Adrenal gland (tissue), 12 donors: Measurements from ENCODE around the gene CAMSAP1. TPM values are rescaled to one million over a fixed set of nuclear protein-coding genes. Genes with fewer than 3 reads are reported as not detected.

Experiments used
- DNase-seq, 7 donors: peaks; one replicate each; pipeline ENCODE4 v3.0.0-alpha.2; 2019 to 2020
- H3K27ac ChIP-seq, 5 donors: fragments of 200-600 bp; sonication (generic) in 4 of 5; 1 replicate in 3 of 5; 2 replicates in 2 of 5; pipeline versions ENCODE4 v1.5.1 to v1.8.0; 2016 to 2020; ENCODE audit warnings: mild to moderate bottlenecking in 1 of 5
- H3K27me3 ChIP-seq: fragments of 200-600 bp; 2 replicates; pipeline ENCODE4 v1.8.0; 2021
- H3K36me3 ChIP-seq, 2 donors: fragments of 200-600 bp; replicated peaks in 1 of 2; 1 replicate in 1 of 2; 2 replicates in 1 of 2; pipeline versions ENCODE4 v1.5.1 to v1.8.0; 2018 to 2022
- H3K4me1 ChIP-seq, 2 donors: fragments of 200-600 bp; replicated peaks in 1 of 2; 1 replicate in 1 of 2; 2 replicates in 1 of 2; pipeline versions ENCODE4 v1.5.1 to v1.8.0; 2018 to 2021
- H3K4me3 ChIP-seq, 4 donors: fragments of 200-600 bp; sonication (generic) in 3 of 4; one replicate each; pipeline ENCODE4 v1.5.1; 2016 to 2018
- H3K9me3 ChIP-seq, 3 donors: fragments of 200-600 bp; sonication (generic) in 1 of 3; replicated peaks in 1 of 3; 1 replicate in 2 of 3; 2 replicates in 1 of 3; pipeline versions ENCODE4 v1.5.1 to v1.8.0; 2016 to 2021
- POLR2A ChIP-seq, 2 donors: fragments of 450-650 bp; IDR thresholded peaks; one replicate each; pipeline ENCODE4 v1.6.1; 2017; ENCODE audit warnings: antibody characterized with exemption in 2 of 2, mild to moderate bottlenecking in 2 of 2, moderate library complexity in 1 of 2
- WGBS, 4 donors: extraction: QIAGEN DNeasy Blood & Tissue Kit in 2 of 4; methylation state at CpG; one replicate each; pipeline versions ENCODE4 v1.1.5 to v1.1.7; 2013 to 2017; 5-methylcytosine and 5-hydroxymethylcytosine counted together
- intact Hi-C, 2 donors: fragments of 100-400 bp; cut with DNase I; formaldehyde crosslinking; loops; one replicate each; pipeline versions ENCODE4 v1.14.1 to v1.15.0; 2022 to 2023
- polyA plus RNA-seq, 3 donors: library from polyadenylated mRNA; stranded (reverse); fragments of 200-250 nt in 2 of 3; fragments of 350-450 nt in 1 of 3; fragmentation: Illumina TruSeq in 1 of 3; extraction: RNeasy Lipid Tissue Mini Kit (QIAGEN cat#74804) in 1 of 3; gene quantifications; one replicate each; pipeline ENCODE4 v1.2.3, GENCODE V29; 2013 to 2014
- total RNA-seq, 9 donors: library from RNA; depleted of rRNA in 4 of 9; stranded (reverse); fragments of >200 nt in 4 of 9; fragments of 120-200 nt in 1 of 9; fragmentation: NEBNext Ultra II Directional in 1 of 9; extraction: Animal tissue kit (Norgen Biotek cat#: 25700) in 1 of 9; gene quantifications; one replicate each; pipeline versions ENCODE4 v1.1.0 to v1.2.4, GENCODE V29; 2013 to 2023
- TF ChIP-seq, protein P1 (sequence below), 6 experiments: fragments of 450-650 bp in 4 of 6; fragments of 200-600 bp in 2 of 6; sonication (generic) in 1 of 6; IDR thresholded peaks; 1 replicate in 5 of 6; 2 replicates in 1 of 6; pipeline versions ENCODE4 v1.5.1 to v1.8.0; 2016 to 2021; ENCODE audit warnings: antibody characterized with exemption in 6 of 6, mild to moderate bottlenecking in 2 of 6, moderate library complexity in 1 of 6
- donor health status: healthy with polysubstance abuse.
- donor health status: Bipolar disorder and iron deficiency.
- donor health status: DM: yes; HTN: yes; CAD: no.
- donor health status: DM: no; HTN: no; CAD: no.
- donor health status: DM: no; HTN: no; CAD: no.
- donor health status: DM: yes; HTN: yes; CAD: no.

The CAMSAP1 gene
- total and polyA plus RNA-seq, 12 donors: 4.6 to 108 (median 27.0) TPM

DNA sequence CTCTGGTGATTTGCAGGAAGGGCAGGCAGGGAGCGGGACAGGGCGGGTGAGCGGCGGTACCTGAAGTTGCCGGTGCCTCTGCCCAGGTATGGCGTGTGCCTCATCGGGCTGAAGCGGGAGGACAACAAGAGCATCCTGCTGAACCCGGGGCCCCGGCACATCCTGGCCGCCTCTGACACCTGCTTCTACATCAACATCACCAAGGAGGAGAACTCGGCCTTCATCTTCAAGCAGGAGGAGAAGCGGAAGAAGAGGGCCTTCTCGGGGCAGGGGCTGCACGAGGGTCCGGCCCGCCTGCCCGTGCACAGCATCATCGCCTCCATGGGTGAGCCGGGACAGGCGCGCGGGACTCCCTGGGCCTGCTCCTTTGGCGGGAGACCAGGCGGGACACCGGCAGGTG, 136.6 kb downstream of the CAMSAP1 start:
- no peak for DNase-seq
- intact Hi-C loops: no loop called here
- no peaks in the 10 kb centered on the region for H3K36me3 ChIP-seq
- TF ChIP-seq, protein P1, sequence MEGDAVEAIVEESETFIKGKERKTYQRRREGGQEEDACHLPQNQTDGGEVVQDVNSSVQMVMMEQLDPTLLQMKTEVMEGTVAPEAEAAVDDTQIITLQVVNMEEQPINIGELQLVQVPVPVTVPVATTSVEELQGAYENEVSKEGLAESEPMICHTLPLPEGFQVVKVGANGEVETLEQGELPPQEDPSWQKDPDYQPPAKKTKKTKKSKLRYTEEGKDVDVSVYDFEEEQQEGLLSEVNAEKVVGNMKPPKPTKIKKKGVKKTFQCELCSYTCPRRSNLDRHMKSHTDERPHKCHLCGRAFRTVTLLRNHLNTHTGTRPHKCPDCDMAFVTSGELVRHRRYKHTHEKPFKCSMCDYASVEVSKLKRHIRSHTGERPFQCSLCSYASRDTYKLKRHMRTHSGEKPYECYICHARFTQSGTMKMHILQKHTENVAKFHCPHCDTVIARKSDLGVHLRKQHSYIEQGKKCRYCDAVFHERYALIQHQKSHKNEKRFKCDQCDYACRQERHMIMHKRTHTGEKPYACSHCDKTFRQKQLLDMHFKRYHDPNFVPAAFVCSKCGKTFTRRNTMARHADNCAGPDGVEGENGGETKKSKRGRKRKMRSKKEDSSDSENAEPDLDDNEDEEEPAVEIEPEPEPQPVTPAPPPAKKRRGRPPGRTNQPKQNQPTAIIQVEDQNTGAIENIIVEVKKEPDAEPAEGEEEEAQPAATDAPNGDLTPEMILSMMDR (IDR thresholded peaks at IDR 0.05): no peak
- TF ChIP-seq POLR2A (IDR thresholded peaks at IDR 0.05): no peak
- WGBS, 4 donors: 84 to 100% (median 88%) methylated on average over 1 to 26 of the region's 26 CpGs
- H3K4me3 ChIP-seq: no peak overlapping the region
- no peak overlapping the region for H3K27ac ChIP-seq
- H3K27me3 ChIP-seq: no peaks in the 10 kb centered on the region
- no peaks in the 10 kb centered on the region for H3K9me3 ChIP-seq
- H3K4me1 ChIP-seq: no peaks in the 10 kb centered on the region

DNA sequence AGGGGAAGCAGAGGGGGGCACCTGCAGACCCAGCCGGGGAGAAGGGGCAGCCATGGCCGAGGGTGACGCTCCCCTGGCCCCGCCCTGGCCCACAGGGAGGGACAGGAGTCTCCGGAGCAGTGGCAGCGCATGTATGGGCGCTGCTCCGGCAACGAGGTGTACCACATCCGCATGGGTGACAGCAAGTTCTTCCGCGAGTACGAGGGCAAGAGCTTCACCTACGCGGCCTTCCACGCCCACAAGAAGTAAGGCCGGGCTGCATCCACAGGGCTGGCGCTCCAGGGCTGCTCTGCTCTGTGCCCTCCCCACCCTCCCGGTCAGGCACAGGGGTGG, 137.2 kb downstream of the CAMSAP1 start:
- no peak overlapping the region for H3K27ac ChIP-seq
- H3K36me3 ChIP-seq: no peaks in the 10 kb centered on the region
- WGBS, 4 donors: 83 to 85% methylated on average over 19 of the region's 19 CpGs; no CpG with 5 or more reads in 2 of the 4 donors
- no peak overlapping the region for H3K4me3 ChIP-seq
- TF ChIP-seq POLR2A (IDR thresholded peaks at IDR 0.05): no peak
- TF ChIP-seq, protein P1 (IDR thresholded peaks at IDR 0.05): no peak
- intact Hi-C loops: no loop called here
- no peak for DNase-seq
- H3K27me3 ChIP-seq: no peaks in the 10 kb centered on the region
- H3K4me1 ChIP-seq: no peaks in the 10 kb centered on the region
- no peaks in the 10 kb centered on the region for H3K9me3 ChIP-seq

DNA sequence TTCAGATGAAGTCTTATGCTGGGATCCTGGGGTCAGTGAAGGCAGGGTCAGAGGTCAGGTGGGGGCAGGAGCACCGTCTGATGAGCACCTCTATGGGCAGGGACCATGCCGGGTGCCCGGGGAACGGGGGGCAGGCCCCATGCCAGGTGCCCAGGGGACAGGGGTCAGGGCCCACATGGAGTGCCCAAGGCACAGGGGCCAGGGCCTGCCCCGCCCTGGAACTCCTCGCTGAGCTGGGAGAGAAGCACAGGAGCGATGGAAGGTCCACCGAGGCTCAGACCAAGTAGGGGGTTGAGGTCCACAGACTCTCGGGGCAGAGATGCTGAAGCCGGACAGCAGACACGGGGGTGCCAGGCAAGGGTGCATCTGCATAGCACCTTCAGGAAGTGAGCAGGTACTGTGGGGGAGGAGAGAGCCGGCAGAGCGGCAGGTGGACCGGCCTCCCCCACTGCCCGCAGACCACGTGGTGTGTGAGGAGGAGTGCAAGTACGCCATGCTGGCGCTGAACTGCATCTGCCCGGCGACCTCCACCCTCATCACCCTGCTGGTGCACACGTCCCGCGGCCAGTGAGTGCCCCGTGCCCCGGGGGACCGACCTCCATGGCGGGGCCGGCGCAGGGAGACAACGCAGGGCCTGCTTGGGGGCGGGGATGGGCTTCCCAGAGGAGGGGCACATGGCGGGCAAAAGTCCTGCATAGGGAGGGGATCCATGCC, 137.7 kb downstream of the CAMSAP1 start:
- intact Hi-C loops: no loop called here
- TF ChIP-seq POLR2A (IDR thresholded peaks at IDR 0.05): no peak
- TF ChIP-seq, protein P1 (IDR thresholded peaks at IDR 0.05): no peak
- H3K27me3 ChIP-seq: no peaks in the 10 kb centered on the region
- H3K4me3 ChIP-seq: no peak overlapping the region
- no peak overlapping the region for H3K27ac ChIP-seq
- no peaks in the 10 kb centered on the region for H3K36me3 ChIP-seq
- 83 to 92% (median 88%) methylated on average over 7 to 32 of the region's 32 CpGs for WGBS, 4 donors
- no peaks in the 10 kb centered on the region for H3K4me1 ChIP-seq
- H3K9me3 ChIP-seq: no peaks in the 10 kb centered on the region
- DNase-seq: no peak

DNA sequence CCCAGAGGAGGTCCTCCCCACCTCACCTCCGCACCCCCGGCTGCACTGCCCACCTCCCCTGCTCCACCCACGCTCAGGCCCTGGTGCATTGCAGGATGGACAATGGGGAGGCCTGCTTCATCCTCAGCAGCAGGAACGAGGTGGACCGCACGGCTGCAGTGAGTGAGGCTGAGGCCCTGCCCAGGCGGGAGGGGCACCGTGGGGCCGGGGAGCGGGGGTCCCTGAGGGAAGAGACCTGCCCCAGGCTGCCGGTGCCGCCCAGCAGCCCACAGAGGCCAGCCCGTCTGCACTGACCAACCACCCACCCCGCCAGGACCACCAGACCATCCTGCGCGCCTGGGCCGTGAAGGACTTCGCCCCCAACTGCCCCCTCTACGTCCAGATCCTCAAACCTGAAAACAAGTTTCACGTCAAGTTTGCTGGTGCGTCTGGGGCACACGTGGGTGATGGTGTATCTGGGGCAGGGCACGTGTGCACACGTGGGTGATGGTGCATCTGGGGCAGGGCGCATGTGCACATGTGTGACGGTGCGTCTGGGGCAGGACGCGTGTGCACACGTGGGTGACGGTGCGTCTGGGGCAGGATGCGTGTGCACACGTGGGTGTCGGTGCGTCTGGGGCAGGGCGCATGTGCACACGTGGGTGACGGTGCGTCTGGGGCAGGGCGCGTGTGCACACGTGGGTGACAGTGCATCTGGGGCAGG, 138.7 kb downstream of the CAMSAP1 start:
- Histone ChIP-seq H3K4me3 (no peak overlapping the region), H3K4me1 (no peaks in the 10 kb centered on the region), H3K9me3 (no peaks in the 10 kb centered on the region), H3K36me3 (no peaks in the 10 kb centered on the region), H3K27ac (no peak overlapping the region), H3K27me3 (no peaks in the 10 kb centered on the region)
- intact Hi-C loops: no loop called here
- 84 to 90% (median 86%) methylated on average over 13 to 43 of the region's 43 CpGs for WGBS, 4 donors
- no peak for DNase-seq
- TF ChIP-seq POLR2A (IDR thresholded peaks at IDR 0.05): no peak
- TF ChIP-seq, protein P1 (IDR thresholded peaks at IDR 0.05): no peak
